Tibial nerve (tissue), 4 donors: ENCODE data around the gene LRRC4.

Source experiments
- CTCF ChIP-seq, 5 experiments: fragments of 200-600 bp in 3 of 5; fragments of 450-650 bp in 2 of 5; sonication (generic) in 3 of 5; IDR thresholded peaks; one replicate each; pipeline ENCODE4 v1.5.1; 2016 to 2019; ENCODE audit warnings: antibody characterized with exemption in 5 of 5, mild to moderate bottlenecking in 3 of 5, moderate library complexity in 2 of 5
- EP300 ChIP-seq, 2 donors: sonication (generic); formaldehyde crosslinking; IDR thresholded peaks; one replicate each; pipeline ENCODE4 v1.6.1; 2017; ENCODE audit warnings: antibody characterized with exemption in 2 of 2, mild to moderate bottlenecking in 1 of 2
- POLR2A ChIP-seq, 2 donors: fragments of 450-650 bp; IDR thresholded peaks; one replicate each; pipeline ENCODE4 v1.6.1; 2017; ENCODE audit warnings: antibody characterized with exemption in 2 of 2, mild to moderate bottlenecking in 2 of 2, moderate library complexity in 2 of 2

- no peak for TF ChIP-seq CTCF (IDR thresholded peaks at IDR 0.05)
- TF ChIP-seq POLR2A (IDR thresholded peaks at IDR 0.05), result no peak
- no peak for TF ChIP-seq EP300 (IDR thresholded peaks at IDR 0.05)
Observed at GRCh38 chr7:128074736-128075135, 43.5 kb upstream of the LRRC4 start.
